Breast epithelium (tissue), 3 donors: ENCODE results near the gene TNIP2.

Source experiments
- CTCF ChIP-seq, 3 donors: fragments of 450-650 bp; IDR thresholded peaks; one replicate each; pipeline ENCODE4 v1.5.1; 2016 to 2017; ENCODE audit warnings: antibody characterized with exemption in 3 of 3, mild to moderate bottlenecking in 3 of 3, moderate library complexity in 3 of 3
- POLR2A ChIP-seq: fragments of 450-650 bp; IDR thresholded peaks from one replicate; pipeline ENCODE4 v1.6.1; 2016; ENCODE audit warnings: antibody characterized with exemption, mild to moderate bottlenecking, moderate library complexity
- POLR2AphosphoS5 ChIP-seq, 3 donors: sonication (generic); formaldehyde crosslinking; IDR thresholded peaks; one replicate each; pipeline ENCODE4 v1.6.1; 2017; ENCODE audit warnings: antibody characterized with exemption in 3 of 3

GRCh38 chr4:2742823-2743517 lies 13.2 kb downstream of the TNIP2 start:
- TF ChIP-seq CTCF (IDR thresholded peaks at IDR 0.05) (no peak), POLR2A (no peak), POLR2AphosphoS5 (IDR thresholded peaks at IDR 0.05) (no peak)
